Epithelial cell of esophagus (primary cell): ENCODE measurements around the gene OR6V1.

Experiments used
- DNase-seq: peaks from one replicate; pipeline ENCODE4 v3.0.0; 2010; ENCODE audit warnings: low read depth
- H3K4me3 ChIP-seq: 2 replicates; pipeline ENCODE4 v1.5.1; 2011; ENCODE audit warnings: mild to moderate bottlenecking, low read length, control low read depth
- TF ChIP-seq, protein P1 (sequence below): IDR thresholded peaks from 2 replicates; pipeline ENCODE4 v1.5.1; 2011; ENCODE audit warnings: low read depth, mild to moderate bottlenecking, low read length, control low read depth, inconsistent platforms; ENCODE audit not compliant: insufficient read depth; ENCODE audit errors: missing control alignments

OR6V1 gene

DNA sequence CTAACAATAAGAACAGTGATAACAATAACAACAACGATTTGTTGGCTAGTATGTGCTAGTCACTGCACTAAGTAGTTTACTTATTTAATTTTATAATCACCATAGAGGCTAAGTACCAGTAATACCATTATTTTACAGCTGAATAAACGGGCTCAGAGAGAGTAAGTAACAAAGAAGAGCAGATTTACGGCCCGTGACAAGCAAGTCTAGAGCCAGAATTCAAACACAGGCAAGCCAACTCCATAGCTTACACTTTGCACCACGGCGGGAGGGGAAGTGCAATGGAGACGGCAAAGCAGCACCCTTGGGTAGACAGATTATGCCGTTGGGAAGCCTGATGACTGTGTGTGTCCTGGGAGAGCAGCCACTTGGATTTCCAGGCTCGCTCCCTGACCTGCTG is 1.2 kb upstream of the OR6V1 start:
- TF ChIP-seq, protein P1, sequence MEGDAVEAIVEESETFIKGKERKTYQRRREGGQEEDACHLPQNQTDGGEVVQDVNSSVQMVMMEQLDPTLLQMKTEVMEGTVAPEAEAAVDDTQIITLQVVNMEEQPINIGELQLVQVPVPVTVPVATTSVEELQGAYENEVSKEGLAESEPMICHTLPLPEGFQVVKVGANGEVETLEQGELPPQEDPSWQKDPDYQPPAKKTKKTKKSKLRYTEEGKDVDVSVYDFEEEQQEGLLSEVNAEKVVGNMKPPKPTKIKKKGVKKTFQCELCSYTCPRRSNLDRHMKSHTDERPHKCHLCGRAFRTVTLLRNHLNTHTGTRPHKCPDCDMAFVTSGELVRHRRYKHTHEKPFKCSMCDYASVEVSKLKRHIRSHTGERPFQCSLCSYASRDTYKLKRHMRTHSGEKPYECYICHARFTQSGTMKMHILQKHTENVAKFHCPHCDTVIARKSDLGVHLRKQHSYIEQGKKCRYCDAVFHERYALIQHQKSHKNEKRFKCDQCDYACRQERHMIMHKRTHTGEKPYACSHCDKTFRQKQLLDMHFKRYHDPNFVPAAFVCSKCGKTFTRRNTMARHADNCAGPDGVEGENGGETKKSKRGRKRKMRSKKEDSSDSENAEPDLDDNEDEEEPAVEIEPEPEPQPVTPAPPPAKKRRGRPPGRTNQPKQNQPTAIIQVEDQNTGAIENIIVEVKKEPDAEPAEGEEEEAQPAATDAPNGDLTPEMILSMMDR, result no peak
- no peak overlapping the region for H3K4me3 ChIP-seq
- no peak for DNase-seq

DNA sequence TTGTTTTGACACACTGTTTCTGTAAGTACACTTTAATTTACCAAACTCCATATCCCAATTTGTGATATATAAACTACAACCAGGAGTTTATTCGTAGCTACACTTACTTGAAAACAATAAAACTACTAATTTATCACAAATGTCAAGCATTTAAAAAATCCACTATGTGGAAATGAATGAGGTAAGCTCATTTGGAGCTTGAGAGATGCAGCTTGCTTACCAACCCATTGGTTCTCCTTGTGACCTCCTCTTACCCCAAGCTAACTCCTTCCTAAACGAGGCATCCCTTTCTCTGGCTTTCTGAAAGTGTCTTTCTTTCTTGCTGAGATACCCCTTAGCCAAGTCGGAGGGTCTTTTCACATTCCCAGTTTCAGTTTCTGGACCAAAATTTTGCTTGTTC is 2.5 kb downstream of the OR6V1 start:
- no peak overlapping the region for H3K4me3 ChIP-seq
- DNase-seq, result no peak
- TF ChIP-seq, protein P1, result no peak

DNA sequence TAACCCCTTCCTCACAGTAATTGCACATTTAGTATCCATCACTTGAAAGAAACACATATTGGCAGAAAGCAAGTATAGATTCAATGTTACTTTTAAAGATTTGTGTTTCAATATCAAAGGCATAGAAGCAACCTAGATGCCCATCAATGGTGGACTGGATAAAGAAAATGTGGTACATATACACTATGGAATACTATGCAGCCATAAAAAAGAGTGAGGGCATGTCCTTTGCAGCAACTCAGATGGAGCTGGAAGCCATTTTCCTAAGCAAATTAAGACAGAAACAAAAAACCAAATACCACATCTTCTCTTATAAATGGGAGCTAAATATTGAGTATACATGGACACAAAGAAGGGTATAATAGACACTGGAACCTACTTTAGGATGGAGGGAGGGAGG is 3.6 kb downstream of the OR6V1 start:
- no peak for DNase-seq
- no peak overlapping the region for H3K4me3 ChIP-seq
- TF ChIP-seq, protein P1, result no peak

DNA sequence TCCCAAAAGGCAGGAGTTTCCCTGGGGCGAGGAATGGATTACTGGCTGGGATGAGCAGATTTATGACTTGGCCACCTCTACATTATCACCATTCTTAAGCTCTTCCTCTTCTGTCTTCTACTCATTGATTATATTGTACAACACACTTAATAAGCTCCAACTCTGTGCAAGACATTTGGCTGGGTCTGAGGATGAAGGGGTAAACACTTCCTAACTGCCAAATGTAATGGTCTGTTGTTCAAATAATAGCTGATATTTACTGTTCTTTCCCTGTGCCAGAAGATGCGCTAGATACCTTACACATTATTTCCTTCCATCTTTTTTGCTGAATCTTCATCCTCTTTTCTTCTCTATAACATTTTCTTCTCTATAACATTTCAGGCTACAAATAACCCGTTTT is 11.6 kb downstream of the OR6V1 start:
- H3K4me3 ChIP-seq, result no peak overlapping the region
- TF ChIP-seq, protein P1, result no peak
- DNase-seq, result no peak

DNA sequence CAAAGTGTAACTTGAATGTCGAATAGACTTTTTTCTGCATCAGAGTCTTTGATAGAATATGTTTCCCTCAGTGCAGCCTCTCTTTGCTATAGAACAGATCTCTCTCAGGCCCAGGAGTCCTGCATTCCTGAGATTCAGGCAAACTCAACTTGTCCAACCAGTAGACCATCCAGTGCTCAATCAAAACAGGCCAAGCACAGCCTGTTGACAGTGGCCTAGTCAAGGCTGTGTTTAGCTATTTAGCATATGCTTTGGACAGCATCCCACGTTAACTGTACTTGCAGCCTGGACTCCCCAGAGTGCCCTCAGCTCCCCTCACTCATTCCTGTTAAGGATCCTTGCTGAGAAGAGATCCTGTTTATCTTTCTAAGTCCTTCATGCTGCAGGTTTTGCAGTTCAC is 16.3 kb downstream of the OR6V1 start:
- TF ChIP-seq, protein P1, result no peak
- DNase-seq, result no peak

DNA sequence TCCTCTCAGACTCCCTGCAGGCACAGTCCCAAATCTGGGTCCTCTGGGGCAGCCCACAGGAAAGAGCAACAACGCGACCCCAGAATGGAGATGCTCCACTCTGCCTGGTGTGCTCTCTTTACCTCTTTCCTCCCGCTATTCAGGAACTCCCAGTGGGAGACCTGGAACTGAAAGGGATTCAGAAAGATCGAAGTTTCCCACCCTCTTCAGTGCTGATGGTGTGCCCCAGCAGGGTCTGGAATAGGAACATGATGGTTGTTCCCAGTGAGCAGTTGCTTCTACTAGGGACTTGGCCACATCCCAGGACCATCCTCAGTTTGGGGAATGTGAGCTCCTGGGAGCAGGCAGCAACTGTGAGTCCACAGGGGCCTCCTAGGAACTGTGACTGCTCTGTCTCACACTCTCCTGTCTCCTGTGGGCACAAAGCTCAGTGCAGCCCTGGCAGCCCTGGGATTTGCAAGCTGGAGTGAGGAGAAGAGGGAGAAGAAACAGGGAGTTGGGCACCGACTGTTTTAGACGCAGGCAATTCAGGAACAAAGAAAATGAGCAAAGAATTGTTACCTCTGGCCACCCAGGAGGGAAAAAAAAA is 17.9 kb downstream of the OR6V1 start:
- no peak for DNase-seq
- TF ChIP-seq, protein P1, result no peak
- H3K4me3 ChIP-seq, result no peak overlapping the region

More for the DNA sequence above, 16.3 kb downstream of the OR6V1 start:
- no peak overlapping the region for H3K4me3 ChIP-seq

DNA sequence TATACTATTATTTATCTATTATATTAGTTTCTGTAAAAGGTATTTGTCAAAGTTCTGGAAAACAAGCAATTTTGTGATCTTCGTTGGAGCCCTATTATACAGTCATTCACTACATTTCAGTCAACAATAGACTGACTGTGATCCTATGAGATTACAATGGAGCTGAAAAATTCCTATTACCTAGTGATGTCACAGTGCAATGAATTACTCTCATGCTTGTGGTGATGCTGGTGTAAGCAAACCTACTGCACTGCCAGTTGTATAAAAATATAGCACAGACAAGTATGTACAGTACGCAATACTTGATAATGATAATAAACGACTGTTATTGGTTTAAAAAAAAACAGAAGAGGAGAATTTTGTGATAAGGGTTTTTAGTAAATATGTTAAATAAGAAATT is 21.4 kb downstream of the OR6V1 start:
- DNase-seq, result no peak
- H3K4me3 ChIP-seq, result no peak overlapping the region
- TF ChIP-seq, protein P1, result no peak
